Neural cell (in vitro differentiated cells): ENCODE data around the gene MIOS.

Experiments used
- CTCF ChIP-seq: fragments of 450-650 bp; IDR thresholded peaks from 2 replicates; pipeline ENCODE4 v1.5.1; 2014; ENCODE audit warnings: antibody characterized with exemption, mild to moderate bottlenecking, moderate library complexity; ENCODE audit not compliant: poor library complexity, severe bottlenecking
- EP300 ChIP-seq: fragments of 450-650 bp; conservative IDR thresholded peaks from 2 replicates; pipeline ENCODE4 v1.6.1; 2014; ENCODE audit warnings: antibody characterized with exemption, mild to moderate bottlenecking, moderate library complexity; ENCODE audit not compliant: poor library complexity, severe bottlenecking
- EZH2 ChIP-seq: fragments of 200-600, 300-800 bp; shearing (Covaris generic), sonication (generic); IDR thresholded peaks from 2 replicates; pipeline ENCODE4 v1.6.1; 2014; ENCODE audit warnings: antibody characterized with exemption, low read length, borderline replicate concordance, mild to moderate bottlenecking; ENCODE audit not compliant: insufficient read depth, poor library complexity, severe bottlenecking
- TAF1 ChIP-seq: IDR thresholded peaks from 2 replicates; pipeline ENCODE4 v1.6.1; 2012; ENCODE audit warnings: low read depth
- TF ChIP-seq, protein P1 (sequence below): IDR thresholded peaks from 2 replicates; pipeline ENCODE4 v1.6.1; 2012; ENCODE audit warnings: borderline replicate concordance

DNA sequence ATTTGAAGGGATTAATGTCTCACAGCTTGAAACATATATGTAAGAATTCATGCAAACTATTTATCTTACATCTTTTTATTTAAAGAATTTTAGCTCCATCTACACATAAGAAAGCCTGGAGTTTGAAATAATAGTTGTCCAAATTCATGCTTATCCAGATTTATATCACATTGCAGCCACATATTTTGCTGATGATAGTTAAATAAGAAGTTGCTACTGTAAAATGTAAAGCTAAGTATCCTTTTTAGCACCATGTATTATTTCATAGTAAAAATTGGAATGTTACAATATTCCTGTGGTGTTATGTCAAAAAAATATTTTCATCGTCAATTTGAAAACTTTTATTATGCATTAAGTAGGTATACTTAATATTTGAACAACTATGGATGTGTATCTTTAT lies 46.5 kb downstream of the MIOS start:
- TF ChIP-seq, protein P1, sequence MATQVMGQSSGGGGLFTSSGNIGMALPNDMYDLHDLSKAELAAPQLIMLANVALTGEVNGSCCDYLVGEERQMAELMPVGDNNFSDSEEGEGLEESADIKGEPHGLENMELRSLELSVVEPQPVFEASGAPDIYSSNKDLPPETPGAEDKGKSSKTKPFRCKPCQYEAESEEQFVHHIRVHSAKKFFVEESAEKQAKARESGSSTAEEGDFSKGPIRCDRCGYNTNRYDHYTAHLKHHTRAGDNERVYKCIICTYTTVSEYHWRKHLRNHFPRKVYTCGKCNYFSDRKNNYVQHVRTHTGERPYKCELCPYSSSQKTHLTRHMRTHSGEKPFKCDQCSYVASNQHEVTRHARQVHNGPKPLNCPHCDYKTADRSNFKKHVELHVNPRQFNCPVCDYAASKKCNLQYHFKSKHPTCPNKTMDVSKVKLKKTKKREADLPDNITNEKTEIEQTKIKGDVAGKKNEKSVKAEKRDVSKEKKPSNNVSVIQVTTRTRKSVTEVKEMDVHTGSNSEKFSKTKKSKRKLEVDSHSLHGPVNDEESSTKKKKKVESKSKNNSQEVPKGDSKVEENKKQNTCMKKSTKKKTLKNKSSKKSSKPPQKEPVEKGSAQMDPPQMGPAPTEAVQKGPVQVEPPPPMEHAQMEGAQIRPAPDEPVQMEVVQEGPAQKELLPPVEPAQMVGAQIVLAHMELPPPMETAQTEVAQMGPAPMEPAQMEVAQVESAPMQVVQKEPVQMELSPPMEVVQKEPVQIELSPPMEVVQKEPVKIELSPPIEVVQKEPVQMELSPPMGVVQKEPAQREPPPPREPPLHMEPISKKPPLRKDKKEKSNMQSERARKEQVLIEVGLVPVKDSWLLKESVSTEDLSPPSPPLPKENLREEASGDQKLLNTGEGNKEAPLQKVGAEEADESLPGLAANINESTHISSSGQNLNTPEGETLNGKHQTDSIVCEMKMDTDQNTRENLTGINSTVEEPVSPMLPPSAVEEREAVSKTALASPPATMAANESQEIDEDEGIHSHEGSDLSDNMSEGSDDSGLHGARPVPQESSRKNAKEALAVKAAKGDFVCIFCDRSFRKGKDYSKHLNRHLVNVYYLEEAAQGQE, result no peak
- TF ChIP-seq TAF1 (no peak), EP300 (no peak), CTCF (no peak), EZH2 (no peak)
